ENCODE data around the gene CD27. TPM values are rescaled to one million over a fixed set of nuclear protein-coding genes. Genes with fewer than 3 reads are reported as not detected.
A peak's percentile ranks its signal among the peaks of the same experiment; 100 is the strongest.
"Not testable (repeated sequence)": the region's sequence is repeated elsewhere in the genome, so short reads cannot be mapped to it uniquely, and the experiment has no call there.

CD27 gene
- 1.5 TPM for polyA plus RNA-seq (ENCODE audit: insufficient read length)

DNA sequence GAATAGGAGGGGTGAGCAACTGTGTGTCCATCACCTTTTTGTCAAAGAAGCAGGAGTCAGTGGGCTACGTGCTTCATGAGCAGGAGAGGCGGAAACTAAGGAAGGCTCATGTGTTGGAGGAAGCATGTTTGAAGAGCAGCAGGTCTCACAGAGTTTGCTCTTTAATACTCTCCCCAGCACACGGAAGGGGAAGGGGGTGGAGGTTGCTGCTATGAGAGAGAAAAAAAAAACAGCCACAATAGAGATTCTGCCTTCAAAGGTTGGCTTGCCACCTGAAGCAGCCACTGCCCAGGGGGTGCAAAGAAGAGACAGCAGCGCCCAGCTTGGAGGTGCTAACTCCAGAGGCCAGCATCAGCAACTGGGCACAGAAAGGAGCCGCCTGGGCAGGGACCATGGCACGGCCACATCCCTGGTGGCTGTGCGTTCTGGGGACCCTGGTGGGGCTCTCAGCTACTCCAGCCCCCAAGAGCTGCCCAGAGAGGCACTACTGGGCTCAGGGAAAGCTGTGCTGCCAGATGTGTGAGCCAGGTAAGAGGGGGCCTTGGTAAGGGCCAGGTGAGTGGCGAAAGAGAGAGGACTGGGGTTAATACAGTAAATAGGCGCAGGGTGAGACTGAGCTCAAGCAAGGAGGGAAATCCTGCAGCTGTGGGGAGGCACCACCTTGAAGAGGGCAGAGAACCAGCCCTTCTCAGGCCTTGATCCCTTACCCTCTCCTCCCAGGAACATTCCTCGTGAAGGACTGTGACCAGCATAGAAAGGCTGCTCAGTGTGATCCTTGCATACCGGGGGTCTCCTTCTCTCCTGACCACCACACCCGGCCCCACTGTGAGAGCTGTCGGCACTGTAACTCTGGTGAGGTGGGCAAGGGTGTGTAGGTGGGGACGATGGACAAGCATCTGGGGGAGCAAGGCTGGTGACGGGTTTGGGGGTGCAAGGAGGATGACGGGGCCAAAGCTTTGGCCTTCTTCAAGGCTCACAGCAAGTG, at the start of gene CD27:
TSS of gene CD27 (plus strand) at position 252 of the 985 bp plus-strand sequence. CDS start at position 393, 141 bp downstream.
- DNase-seq (ENCODE audit: low read depth) = no peak

DNA sequence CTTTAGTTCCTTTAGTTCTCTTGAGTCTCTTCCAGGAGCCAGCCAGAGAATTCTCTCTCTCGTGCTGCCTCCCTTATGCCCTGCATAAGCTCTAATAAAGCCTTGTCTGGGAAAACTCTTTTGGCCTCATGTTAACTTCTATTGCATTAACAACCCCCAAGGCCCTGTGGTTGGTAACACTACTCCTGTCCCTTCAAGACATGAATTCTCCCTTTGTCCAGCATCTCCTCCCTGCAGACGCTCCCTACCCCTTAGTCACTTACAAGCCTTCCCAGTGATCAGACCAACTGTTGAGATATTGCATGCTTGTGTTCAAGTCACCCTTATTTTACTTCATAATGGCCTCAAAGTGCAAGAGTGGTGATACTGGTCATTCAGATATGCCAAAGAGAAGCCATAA, 48.7 kb upstream of the CD27 start:
- DNase-seq (ENCODE audit: low read depth) = no peak

DNA sequence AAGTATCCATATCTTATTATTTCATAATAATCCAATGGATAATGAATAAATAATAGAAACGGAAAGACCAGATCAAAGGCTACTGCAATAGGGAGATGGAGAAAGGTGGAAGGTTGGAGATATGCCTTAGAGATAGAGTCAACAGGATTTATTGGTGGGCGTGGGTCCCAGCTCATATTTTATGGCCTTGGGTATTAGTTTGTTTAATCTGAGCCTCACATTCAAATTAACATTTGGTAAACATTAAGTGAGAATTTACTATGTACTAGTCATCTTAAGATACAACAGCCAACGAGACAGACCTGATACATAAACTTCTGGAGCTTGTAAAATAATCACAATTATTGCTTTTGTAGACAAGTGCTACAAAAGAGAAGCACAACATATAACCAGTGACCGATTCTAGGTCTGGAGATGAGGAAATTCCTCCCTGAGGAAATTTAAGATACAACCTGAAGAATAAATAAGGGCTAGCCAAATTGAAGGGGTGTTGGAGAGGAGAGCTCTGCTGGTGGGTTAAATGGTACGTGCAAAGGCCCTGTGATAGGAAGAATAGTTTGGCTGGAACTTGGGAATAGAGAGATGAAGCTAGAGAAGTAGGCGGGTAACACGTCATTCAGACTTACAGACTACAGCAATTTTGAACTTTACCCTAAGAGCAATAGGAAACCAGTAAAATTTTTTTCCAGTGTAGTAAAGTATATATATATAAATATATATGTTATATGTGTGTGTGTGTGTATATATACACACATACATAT, 44.7 kb upstream of the CD27 start:
- DNase-seq (ENCODE audit: low read depth) = no peak

DNA sequence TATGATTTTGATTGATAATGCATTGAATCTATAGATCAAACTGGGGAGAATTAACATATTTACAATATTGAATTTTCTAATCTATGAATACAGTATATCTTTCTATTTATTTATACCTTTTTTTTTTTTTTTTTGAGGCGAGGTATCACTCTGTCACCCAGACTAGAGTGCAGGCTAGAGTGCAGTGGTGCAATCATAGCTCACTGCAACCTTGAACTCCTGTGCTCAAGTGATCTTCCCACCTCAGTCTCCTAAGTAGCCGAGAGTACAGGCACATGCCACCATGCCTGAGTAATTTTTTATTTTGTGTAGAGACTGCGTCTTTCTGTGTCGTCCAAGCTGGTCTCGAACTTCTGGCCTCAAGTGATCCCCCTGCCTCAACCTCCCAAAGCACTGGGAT, 40.4 kb upstream of the CD27 start:
- no peak for DNase-seq (ENCODE audit: low read depth)

DNA sequence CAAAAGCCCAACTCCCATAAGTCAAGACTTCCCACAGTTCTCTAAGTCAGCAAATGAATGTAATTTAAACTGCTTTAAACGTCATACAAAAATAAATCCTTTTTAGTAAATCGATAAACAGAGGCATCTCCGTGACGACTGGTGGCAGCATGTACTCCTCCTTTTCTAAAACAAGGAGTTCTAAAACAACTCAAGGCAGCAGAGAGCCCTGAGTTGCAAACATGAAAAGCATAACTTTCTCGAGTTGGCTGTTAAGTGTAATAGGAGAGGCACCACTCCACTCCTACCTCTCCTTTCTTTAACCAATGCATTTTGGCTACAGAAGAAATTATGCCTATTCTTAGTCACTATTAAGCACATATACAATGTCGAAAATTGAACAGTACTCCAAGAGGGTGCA, 38.8 kb upstream of the CD27 start:
- no peak for DNase-seq (ENCODE audit: low read depth)

DNA sequence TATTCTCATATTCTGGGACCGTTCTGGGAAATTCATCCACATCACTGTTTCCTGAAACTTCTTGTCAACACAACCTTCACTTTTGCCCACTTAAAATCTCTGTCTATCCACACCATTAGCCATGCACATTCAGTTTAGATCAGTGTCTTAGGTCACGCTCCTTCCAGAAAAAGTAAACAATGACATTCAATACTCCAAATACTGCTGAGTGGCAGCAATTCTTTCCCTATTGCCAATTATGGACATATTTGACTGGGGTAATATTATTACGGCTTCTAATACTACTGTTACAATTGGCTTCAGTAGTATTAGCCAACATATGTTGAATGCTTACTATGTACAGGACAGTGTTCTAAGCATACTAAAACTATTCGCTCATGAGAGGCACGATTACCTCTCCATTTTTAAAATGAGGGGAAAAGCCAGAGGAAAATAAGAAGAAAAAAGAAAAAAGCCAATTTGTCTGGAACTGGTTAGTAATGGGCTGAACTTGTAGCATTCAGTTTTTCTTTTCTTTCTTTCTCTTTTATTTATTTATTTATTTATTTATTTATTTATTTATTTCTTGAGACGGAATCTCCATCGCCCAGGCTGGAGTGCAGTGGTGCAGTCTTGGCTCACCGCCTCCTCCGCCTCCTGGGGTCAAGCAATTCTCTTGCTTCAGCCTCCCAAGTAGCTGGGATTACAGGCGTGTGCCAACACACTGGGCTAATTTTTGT, 37.4 kb upstream of the CD27 start:
- DNase-seq (ENCODE audit: low read depth) = no peak

DNA sequence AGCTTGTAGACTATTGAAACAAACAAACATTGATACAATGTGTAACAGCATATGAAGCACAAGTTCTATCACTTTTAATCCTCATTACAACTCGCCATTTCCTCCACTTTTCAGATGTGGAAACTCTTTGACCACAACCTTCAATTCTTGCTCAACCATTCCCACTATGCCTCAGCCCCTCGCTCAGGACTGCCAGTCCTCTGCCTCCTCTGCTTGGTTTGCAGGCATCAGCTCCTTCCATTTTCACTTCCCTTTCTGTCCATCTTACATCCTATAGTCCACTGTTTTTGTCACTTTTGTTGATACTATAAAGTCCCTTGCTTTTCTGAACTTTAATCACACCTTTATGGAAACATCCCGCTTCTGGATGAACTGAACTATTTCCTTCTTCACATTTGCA, 28.2 kb upstream of the CD27 start:
- DNase-seq (ENCODE audit: low read depth) = no peak

DNA sequence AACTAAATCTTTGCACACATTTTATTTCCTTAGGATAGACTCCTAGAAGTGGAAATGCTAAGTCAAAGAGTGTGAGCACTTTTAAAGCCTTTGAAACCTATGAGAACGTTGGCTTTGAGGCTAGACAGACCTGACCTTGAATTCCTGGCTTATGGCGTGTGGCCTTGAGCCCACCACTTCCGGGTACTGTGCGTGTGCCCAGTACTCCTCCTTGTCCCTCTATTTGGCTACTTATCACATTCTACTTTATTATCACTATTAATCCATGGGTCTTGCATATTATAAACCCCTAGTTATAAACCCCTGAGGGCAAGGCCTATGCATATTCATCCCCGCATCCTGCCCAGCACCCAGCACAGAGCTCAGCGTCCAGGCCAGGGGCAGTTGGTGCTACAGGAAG, 26.0 kb upstream of the CD27 start:
- no peak for DNase-seq (ENCODE audit: low read depth)

DNA sequence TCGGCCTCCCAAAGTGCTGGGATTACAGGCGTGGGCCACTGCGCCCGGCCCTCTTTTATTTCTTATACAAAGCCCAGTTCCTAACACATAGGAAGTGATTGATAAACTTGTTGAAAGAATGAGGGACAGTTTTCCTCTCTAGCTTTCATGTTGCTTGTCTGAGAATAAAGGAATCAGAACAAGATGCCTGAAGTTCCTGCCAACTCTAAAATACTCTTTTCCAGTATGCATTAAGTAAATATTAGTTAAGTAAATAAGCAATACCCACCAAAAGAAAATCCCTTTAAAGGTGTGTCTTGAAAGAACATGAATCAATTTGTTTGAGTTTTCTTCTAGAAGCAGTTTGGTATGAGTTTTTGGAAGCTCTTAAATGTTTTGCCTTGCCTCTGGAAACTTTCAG, 24.4 kb upstream of the CD27 start:
- no peak for DNase-seq (ENCODE audit: low read depth)

DNA sequence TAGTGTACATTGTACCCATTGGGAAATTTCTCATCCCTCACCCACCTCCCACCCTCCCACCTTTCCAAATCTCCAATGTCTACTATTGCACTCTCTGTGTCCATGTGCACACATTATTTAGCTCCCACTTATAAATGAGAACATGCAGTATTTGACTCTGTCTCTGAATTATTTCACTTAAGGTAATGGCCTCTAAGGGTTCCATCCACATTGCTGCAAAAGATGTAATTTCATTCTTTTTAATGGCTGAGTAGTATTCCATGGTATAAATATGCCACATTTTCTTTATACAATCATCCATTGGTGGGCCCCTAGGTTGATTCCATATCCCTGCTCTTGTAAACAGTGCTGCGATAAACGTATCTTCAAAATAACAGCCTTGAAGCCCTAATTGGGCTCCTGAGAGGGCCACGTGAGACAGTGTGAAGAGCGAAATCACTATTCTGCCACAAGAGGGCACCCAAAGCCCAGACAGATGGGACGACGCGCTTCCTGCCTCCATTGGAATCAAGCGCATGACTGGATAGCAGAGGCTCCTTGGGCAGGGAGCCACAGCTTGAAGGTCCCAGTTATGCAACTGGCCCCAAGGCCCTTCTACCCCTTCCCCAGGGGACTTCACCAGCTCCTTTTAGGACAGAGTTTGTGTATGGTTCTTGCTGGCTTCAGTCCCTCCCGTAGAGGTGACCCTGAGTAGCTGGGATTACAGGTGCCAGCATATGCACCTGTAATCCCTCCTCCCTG, 21.3 kb upstream of the CD27 start:
- peak; percentile 76 for DNase-seq (ENCODE audit: low read depth)

DNA sequence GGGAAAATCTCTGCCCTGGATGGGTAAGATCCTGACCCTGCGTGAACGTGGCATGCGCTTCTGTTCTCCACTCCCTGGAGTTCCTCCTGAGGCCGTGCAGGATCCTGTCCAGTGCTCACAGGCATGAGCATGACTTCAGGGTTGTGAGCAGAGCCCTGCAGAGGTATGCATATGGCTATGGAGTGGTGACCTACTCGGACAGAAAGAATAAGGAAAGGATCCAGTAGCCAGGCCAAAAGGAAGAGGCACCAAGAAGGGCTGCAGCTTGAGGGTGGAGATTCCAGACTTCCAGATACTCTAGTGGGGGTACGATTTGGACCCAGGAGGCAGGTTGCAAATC, 20.8 kb upstream of the CD27 start:
- DNase-seq (ENCODE audit: low read depth) = no peak

DNA sequence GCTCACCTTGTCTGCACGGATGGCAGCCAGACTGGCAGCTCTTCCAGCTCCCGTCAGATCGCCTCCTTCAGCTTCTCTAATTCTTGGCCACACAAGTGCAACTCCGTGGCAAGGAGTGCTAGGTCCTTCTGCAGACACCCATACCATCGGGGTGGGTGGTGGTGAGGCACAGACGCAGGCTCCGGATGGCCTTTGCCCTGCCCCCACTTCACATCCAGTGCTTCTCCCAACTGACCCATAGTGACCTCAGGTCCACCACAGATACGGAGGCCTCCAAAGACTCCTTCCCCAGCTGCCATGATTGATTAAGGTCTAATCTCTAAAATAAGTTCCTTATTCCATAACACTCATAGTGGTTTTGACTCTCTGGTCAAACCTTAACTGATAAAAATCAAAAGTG, 19.9 kb upstream of the CD27 start:
- no peak for DNase-seq (ENCODE audit: low read depth)

DNA sequence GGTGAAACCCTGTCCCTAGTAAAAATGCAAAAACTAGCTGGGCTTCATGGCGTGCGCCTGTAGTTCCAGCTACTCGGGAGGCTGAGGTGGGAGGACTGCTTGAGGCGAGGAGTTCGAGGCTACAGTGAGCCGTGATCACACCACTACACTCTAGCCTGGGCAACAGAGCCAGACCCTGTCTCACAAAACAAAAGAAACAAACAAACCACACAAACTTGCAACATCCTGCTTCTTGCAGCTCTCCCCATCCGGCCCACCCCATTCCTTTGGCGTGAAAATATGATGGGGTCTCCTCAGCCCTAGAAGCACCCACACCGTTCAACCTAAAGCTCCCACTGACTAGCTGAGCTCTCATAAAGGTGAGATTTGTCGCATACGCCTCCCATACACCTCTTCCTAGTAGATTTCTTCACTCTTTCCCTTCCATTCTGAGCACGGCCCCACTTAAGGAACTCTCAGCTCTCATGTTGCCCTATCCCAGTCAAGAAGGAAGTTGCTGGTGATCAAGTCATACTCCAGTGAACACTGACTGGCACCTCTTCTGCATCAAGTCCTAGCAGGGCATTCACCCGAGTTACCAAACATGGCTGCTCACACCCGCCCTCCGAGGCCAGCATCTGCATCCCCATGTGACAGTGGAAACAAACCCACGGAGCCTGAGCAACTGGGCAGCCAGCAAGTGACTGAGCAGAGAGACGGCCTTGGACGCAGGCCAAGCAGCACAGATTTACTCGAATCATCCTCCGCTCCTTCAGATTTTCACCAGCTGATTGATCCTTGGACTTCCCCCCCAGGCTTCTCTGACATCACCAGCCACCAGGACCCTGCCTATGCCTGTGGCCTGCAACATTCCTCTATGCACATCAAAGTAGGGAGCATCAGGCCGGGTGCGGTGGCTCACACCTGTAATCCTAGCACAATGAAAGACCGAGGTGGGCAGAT, 18.9 kb upstream of the CD27 start:
- no peak for DNase-seq (ENCODE audit: low read depth)

DNA sequence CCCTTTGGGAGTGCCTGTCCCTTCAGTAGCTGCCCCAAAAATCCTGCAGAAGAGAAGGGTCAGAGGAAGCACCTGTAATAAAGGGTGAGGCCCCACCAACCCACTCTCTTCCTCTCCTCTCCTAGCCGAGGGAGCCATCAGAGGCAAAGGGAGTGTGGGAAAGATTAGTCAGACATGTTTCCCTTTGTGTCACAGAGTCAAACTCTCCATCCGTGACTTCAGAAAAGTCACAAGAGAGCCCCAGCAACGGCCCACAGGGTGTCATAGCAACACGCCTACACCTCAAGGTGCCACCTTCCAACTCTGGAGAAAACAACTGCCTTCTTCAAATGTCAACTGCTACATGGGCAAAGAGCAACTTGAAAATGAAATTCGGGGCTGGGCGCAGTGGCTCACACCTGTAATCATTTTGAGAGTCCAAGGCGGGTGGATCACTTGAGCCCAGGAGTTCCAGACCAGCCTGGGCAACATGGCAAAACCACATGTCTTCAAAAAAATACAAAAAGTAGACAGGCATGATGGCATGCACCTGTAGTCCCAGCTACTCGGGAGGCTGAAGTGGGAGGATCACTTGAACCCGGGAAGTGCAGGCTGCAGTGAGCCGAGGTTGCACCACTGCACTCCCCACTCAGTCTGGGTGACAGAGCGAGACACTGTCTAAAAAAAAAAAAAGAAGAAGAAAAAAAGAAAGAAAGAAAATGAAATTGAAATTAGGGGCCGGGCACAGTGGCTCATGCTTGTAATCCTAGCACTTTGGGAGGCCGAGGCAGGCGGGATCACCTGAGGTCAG, 17.7 kb upstream of the CD27 start:
- DNase-seq (ENCODE audit: low read depth) = no peak

DNA sequence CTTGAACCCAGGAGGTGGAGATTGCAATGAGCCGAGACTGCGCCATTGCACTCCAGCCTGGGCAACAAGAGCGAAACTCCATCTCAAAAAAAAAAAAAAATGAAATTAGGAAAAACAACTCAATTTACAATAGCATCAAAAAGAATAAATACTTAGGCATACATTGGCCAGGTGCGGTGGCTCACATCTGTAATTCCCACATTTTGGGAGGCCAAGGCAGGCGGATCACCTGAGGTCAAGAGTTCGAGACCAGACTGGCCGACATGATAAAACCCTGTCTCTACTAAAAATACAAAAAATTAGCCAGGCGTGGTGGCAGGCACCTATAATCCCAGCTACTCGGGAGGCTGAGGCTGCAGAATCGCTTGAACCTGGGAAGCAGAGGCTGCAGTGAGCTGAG, 17.0 kb upstream of the CD27 start:
- not testable (repeated sequence) for DNase-seq (ENCODE audit: low read depth)

DNA sequence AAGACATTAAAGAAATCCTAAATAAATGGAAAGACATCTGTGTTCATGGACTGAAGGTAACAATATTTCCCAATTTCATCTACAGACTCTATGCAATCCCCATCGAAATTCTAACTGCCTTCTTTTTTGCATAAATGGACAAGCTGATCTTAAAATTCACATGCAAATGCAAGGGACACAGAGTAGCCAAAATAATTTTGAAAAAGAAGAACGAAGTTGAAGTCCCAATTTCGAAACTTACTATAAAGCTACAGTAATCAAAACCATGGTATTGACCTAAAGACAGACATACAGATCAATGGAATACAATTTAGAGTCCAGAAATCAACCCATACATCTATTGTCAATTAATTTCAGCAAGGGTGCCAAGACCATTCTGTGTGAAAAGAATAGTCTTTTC, 16.4 kb upstream of the CD27 start:
- DNase-seq (ENCODE audit: low read depth) = no peak

DNA sequence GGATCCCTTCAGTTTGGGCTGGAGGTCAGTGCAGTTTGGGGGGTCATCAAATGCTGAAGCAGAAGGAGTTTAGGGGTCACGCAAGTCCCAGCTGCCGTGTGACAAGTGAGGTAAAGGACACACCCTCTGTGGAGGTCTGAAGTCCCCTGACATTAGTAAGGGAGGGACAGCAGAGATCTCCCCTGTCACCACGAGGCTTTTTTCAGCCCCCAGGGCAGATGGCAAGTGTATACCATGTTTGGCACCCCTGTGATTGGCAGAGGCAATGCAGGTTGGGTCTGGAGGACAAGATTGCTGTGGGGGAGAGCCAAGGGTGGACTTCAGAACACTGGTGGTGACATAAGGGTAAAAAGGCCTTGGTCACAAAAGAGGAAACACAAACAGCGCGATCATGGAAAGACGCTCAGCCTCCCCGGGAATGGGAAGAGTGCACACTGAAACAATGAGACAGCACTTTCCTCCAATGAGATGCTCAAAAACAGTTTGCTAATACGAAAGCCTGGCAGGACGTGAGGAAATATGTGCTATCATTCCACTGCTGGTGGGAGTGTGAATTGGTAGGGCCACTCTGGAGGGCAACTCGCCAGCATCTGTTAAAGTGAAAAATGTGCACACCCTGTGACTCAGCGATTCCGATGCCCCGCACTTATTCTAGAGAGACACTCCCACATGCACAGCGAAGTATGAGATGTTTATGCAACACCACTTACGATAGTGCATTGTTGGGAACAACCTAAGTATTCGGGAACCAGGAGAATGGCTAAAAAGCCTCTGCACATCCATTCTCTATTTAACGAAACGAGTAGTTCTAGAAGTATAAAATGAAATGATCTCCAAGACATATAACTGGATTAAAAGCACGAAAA, 14.4 kb upstream of the CD27 start:
- DNase-seq (ENCODE audit: low read depth) = no peak

DNA sequence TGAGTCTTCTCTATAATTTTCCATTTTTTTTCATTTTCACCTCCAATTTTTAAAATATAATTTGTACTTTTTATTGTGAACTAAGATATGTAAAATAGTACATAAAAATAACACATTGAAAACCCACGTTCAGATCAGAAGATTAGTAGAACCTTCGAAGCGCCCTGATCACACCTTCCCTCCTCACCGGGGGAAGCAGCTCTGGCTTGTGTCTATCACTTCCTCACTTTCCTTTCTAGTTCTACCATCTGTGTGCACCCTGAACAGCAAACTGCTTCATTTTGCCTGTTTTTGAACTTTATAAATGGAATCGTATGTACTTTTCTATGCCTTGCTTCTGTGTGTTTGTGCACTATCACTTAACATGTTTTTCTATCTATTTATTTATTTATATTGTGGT, 11.8 kb upstream of the CD27 start:
- DNase-seq (ENCODE audit: low read depth) = no peak

Data from forelimb muscle (tissue), 1 donor.